SU-DHL-6 (cell line): ENCODE results near the gene PYROXD2.

Source experiments
- CTCF ChIP-seq: fragments of 200-600 bp; sonication (generic); IDR thresholded peaks from one replicate; pipeline ENCODE4 v1.5.1; 2017; ENCODE audit warnings: antibody characterized with exemption, mild to moderate bottlenecking, low read length, moderate library complexity; ENCODE audit not compliant: insufficient read depth, poor library complexity, severe bottlenecking
- EZH2phosphoT487 ChIP-seq: fragments of 200-600 bp; sonication (generic), shearing (Covaris generic); conservative IDR thresholded peaks from 2 replicates; pipeline ENCODE4 v1.6.1; 2018; ENCODE audit warnings: mild to moderate bottlenecking, antibody characterized with exemption, low read length, moderate library complexity, mixed read lengths

- TF ChIP-seq CTCF, result no peak
- no peak for TF ChIP-seq EZH2phosphoT487
These were observed 46.0 kb upstream of the PYROXD2 start for GRCh38 chr10:98460837-98461499.
